Measurements from ENCODE around the gene OGFR.

OGFR gene

GRCh38 chr20:62772990-62773844 is 31.4 kb upstream of the OGFR start:
- no peak for DNase-seq

GRCh38 chr20:62773845-62774714 is 30.6 kb upstream of the OGFR start:
- no peak for DNase-seq
- no peak for TF ChIP-seq POLR2A (IDR thresholded peaks at IDR 0.05; ENCODE audit: low read length)

More at GRCh38 chr20:62772990-62773844, 31.4 kb upstream of the OGFR start:
- TF ChIP-seq GATA1 (IDR thresholded peaks at IDR 0.05; ENCODE audit: low read depth, low read length): no peak

DNA sequence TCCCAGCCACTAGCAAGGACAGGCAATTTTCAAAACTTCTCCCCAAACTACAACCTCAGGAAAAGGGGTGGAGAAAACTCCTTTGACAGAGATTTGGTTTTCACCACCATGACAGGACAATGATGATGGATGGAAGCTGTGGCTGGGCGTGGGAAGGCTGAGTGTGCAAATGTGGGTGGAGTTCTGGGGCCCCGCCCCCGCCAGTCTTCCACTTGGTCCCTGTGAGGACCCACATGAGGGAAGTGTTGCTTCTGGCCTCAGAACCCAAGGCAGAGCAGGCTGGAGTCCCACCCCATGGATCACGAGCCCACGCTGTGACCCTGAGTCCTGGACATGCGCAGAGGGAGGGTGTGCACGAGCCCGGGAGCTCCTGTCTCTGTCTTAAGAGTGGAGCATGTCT is 29.9 kb upstream of the OGFR start:
- TF ChIP-seq POLR2A (IDR thresholded peaks at IDR 0.05; ENCODE audit: low read length) (no peak), GATA1 (IDR thresholded peaks at IDR 0.05; ENCODE audit: low read depth, low read length) (no peak)
- DNase-seq: no peak

GRCh38 chr20:62775206-62775605 is 29.4 kb upstream of the OGFR start:
- no peak for DNase-seq
- TF ChIP-seq GATA1 (IDR thresholded peaks at IDR 0.05; ENCODE audit: low read depth, low read length) (no peak), POLR2A (IDR thresholded peaks at IDR 0.05; ENCODE audit: low read length) (no peak)

DNA sequence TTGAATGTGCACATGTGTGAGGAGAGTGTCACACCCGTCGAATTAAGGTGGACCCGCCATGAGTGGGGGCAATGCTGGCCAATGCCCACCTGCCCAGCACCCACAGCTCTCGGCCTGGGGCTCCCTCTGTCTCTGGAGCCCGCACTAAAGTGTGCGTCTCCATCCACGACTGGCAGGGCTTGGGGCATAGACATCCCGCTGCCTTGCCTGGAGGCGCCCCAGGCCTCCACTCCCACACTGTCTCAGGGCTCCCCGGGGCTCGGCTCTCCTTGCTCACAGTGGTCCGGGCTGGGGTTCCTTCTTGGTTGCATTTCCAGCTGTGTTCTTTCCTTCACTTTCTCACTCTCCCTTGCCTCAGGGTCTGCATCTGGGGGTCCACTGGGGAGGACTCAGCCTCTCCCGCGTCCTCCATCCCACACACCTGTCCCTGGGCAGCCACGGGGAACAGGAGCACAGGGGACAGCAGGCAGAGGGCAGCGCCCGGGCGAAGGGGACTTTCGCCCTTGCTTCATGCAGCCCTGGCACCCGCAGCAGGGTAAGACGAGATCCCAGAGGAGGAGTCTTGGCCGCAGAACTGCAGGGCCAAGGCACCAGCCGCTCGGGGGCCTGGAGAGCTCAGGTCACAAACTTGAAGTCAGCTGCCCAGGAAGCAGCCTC is 28.5 kb upstream of the OGFR start:
- no peak for DNase-seq
- no peak for TF ChIP-seq POLR2A (IDR thresholded peaks at IDR 0.05; ENCODE audit: low read length)
- TF ChIP-seq GATA1 (IDR thresholded peaks at IDR 0.05; ENCODE audit: low read depth, low read length): no peak

- TF ChIP-seq GATA1 (IDR thresholded peaks at IDR 0.05; ENCODE audit: low read depth, low read length) (no peak), POLR2A (IDR thresholded peaks at IDR 0.05; ENCODE audit: low read length) (no peak)
- peak in 1 of 2 experiments; percentile 14 for DNase-seq
Observed at GRCh38 chr20:62776692-62777527, 27.7 kb upstream of the OGFR start.

DNA sequence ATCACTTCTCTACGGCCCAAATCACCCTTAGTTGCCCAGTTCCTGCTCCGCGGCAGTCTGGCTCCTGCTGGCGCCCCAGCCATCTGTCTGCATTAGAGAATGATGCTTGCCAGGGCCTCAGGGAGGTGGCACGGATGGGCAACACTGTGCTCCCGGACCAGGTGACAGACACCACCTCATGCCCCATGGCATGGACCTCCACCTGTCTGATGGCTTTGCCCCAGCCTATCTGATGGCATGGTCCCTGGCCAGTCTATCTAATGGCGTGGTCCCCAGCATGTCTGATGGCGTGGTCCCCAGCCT is 27.2 kb upstream of the OGFR start:
- DNase-seq: no peak
- no peak for TF ChIP-seq POLR2A (IDR thresholded peaks at IDR 0.05; ENCODE audit: low read length)
- no peak for TF ChIP-seq GATA1 (IDR thresholded peaks at IDR 0.05; ENCODE audit: low read depth, low read length)

- TF ChIP-seq GATA1 (IDR thresholded peaks at IDR 0.05; ENCODE audit: low read depth, low read length) (no peak), POLR2A (IDR thresholded peaks at IDR 0.05; ENCODE audit: low read length) (no peak)
- DNase-seq: no peak
Observed at GRCh38 chr20:62778058-62778457, 26.6 kb upstream of the OGFR start.

- DNase-seq: no peak
- no peak for TF ChIP-seq POLR2A (IDR thresholded peaks at IDR 0.05; ENCODE audit: low read length)
- TF ChIP-seq GATA1 (IDR thresholded peaks at IDR 0.05; ENCODE audit: low read depth, low read length): no peak
Observed at GRCh38 chr20:62778601-62779416, 25.8 kb upstream of the OGFR start.

DNA sequence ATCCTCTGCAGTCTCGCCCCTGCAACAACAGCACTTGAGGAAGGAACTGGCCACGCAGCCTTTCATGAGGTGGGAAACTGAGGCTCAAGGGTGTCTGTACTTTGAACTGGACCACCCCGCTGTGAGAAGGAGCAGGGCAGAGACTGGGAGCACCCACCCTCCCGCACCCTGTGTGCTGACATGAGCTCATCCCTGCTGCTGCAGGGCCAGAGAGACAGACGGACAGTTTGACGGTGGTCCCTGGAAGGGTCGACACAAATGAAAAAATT is 25.3 kb upstream of the OGFR start:
- no peak for DNase-seq
- TF ChIP-seq POLR2A (IDR thresholded peaks at IDR 0.05; ENCODE audit: low read length): no peak
- no peak for TF ChIP-seq GATA1 (IDR thresholded peaks at IDR 0.05; ENCODE audit: low read depth, low read length)

- DNase-seq: no peak
- TF ChIP-seq GATA1 (IDR thresholded peaks at IDR 0.05; ENCODE audit: low read depth, low read length) (no peak), POLR2A (IDR thresholded peaks at IDR 0.05; ENCODE audit: low read length) (no peak)
Observed at GRCh38 chr20:62780204-62780603, 24.4 kb upstream of the OGFR start.

DNA sequence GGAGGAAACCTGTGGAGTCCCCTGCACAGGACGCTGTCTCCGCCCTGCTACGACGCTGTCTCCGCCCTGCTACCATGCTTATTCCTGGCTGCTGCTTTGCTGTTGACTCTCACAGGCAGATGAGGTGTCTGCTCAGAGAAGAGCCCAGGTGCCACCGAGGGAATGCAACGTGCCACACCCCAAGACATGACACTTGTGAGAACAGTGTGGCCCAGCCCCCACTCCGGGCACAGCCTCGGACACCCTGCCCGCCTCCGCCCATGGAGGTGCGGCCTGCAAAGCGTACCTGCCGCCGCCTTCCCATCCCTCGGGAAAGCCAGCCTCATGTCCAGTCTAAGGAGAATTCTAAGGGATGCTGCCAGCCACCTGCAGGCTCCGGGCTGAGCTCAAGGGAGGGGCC is 23.9 kb upstream of the OGFR start:
- TF ChIP-seq GATA1 (IDR thresholded peaks at IDR 0.05; ENCODE audit: low read depth, low read length): no peak
- no peak for TF ChIP-seq POLR2A (IDR thresholded peaks at IDR 0.05; ENCODE audit: low read length)
- DNase-seq: no peak

All from erythroblast (primary cell).